GM18858 (cell line): ENCODE results near the gene PXYLP1.

ENCODE experiments used
- ATAC-seq: cut with Tn5 transposase; IDR thresholded peaks from one replicate; pipeline ENCODE4 v1.9.1; 2021; ENCODE audit not compliant: unreplicated experiment

The PXYLP1 gene

GRCh38 chr3:141320399-141321108 is 88.9 kb downstream of the PXYLP1 start:
- ATAC-seq, result no peak

- ATAC-seq, result no peak
These were observed 89.5 kb downstream of the PXYLP1 start for GRCh38 chr3:141321109-141321497.

- ATAC-seq, result no peak
These were observed 92.5 kb downstream of the PXYLP1 start for GRCh38 chr3:141323936-141324704.

GRCh38 chr3:141326123-141326522 is 94.5 kb downstream of the PXYLP1 start:
- ATAC-seq, result no peak

- ATAC-seq, result no peak
These were observed 95.0 kb downstream of the PXYLP1 start for GRCh38 chr3:141326626-141327025.

- ATAC-seq, result no peak
These were observed 96.9 kb downstream of the PXYLP1 start for GRCh38 chr3:141328286-141329166.

GRCh38 chr3:141330235-141330634 is 98.6 kb downstream of the PXYLP1 start:
- ATAC-seq, result no peak

- no peak for ATAC-seq
These were observed 99.2 kb downstream of the PXYLP1 start for GRCh38 chr3:141330718-141331376.

DNA sequence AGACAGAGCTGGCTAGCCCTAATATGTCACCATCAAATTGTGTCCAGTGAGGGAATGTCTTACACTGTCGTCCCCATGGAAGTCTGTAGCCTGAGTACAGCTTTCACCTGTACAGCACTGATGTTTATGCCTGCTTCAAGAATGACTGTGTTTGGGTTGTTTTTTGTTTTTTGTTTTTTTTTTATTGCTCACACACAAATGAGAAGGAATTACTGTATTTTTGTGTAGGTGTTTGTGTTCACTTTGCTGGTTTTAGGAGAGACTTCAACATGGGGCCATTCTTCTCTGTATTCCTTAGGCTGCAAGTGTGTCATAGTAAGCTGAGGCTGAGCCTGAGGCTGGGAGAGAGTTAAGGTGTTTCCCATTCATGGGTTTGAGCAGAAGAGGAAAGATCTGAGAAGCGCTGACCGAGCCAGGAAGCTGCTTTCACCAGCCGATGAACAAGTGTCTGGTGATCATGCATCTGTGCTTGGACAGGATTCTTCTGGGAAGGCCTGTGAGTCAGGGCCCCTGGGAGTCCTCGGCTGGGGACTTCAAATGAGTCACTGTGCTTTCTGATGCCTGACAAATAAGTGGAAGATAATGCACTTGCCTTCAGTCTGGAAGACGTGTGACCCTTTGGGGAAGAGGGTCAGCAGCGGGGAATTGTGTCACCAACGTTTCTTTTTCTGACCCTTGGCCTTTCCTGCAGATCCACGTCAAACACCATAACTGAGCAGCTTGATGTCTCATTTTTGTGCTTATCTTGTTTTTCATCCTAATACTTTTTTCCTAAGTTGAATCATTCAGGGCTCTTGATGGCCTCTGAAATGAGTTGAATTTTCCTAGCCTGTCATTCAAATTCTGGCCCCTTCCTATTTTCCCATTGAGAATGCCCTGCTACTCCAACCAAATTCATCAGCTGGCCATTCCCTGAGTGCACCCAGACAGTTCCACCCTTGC is 100.0 kb downstream of the PXYLP1 start:
- no peak for ATAC-seq

- ATAC-seq, result no peak
These were observed 100.8 kb downstream of the PXYLP1 start for GRCh38 chr3:141332416-141332815.

DNA sequence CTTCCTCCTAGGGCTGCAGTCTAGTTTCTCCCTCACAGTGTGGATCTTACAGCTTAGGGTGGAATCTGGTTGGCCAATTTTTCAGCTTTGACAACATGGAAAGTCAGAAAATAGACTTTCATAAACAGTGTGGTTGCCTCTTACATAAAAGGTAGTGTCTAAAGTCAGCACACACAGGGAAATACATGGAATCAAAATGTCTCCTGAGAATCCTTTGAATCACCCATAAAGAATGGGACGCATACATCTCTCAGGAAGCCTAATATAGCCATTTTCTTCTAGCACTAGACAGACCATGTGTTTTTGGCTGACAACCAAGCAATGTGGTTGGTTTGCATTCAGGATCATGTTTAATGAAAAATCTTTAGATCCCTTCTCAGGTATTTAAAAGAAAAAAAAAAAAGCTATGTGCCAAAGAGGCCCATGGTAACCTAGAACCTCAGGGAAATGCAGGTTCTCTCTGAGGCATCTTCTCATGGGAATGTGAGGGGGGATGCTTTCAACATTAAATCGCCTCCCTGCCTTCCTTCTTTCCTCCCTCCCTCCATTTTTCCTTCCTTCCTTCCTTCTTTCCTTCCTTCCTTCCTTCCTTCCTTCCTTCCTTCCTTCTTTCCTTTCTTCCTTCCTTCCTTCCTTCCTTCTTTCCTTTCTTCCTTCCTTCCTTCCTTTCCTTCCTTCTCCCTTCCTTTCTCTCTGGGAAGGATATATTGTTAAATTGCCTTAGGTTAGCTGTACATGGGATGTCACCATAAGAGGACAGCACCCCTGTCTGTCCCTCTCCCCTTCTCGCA is 102.4 kb downstream of the PXYLP1 start:
- ATAC-seq, result no peak

DNA sequence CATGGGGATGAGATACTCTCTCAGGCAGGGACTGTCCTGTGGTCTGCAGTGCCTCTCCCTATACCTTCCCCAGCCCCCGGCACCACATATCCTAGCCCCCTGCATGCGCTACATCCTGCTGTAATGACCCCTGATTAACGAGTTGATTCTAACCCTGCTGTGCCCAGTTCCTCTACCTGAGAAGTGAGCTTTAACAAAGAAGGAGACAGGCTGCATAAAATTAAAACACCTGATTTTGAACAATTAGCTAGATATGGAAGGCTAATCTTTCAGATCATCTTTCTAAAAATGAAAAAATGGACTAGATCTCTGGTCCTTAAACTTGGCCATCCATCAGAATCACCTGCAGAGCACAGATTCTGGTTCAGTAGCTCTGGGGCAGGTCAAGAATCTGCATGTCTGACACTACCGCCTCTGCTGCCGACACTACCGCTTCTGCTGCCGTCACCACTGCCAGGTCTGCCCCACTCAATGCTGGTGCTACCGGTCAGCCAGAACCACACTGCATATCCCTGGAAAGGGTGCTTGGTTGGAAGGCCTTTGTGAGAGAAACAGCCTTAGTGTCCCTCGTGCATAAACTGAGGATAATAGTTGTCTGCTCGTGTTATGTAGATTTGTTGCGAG is 103.1 kb downstream of the PXYLP1 start:
- ATAC-seq, result no peak

DNA sequence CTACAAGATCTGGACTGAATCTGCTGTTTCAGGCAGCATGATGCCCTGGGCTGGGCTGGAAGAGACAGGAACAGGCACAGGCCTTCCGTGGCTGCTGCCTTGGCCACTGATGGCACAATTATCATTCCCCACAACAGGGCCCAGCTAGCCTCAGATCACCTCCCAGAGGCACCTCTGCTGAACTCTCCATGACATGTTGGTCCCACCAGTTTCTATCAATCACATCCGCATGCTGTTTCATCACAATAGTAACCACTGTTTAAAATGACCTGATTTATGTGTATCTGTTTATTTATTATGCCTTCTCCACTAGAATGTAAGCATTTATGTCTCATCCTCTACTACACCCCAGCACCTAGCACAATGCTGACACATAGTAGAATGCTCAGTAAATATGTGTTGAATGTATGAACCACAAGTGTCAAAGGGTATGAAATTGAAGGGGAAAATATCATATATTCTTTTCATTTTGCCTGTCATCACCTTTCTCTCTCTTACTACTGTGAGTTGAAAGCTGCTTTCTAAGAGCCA is 104.0 kb downstream of the PXYLP1 start:
- no peak for ATAC-seq

DNA sequence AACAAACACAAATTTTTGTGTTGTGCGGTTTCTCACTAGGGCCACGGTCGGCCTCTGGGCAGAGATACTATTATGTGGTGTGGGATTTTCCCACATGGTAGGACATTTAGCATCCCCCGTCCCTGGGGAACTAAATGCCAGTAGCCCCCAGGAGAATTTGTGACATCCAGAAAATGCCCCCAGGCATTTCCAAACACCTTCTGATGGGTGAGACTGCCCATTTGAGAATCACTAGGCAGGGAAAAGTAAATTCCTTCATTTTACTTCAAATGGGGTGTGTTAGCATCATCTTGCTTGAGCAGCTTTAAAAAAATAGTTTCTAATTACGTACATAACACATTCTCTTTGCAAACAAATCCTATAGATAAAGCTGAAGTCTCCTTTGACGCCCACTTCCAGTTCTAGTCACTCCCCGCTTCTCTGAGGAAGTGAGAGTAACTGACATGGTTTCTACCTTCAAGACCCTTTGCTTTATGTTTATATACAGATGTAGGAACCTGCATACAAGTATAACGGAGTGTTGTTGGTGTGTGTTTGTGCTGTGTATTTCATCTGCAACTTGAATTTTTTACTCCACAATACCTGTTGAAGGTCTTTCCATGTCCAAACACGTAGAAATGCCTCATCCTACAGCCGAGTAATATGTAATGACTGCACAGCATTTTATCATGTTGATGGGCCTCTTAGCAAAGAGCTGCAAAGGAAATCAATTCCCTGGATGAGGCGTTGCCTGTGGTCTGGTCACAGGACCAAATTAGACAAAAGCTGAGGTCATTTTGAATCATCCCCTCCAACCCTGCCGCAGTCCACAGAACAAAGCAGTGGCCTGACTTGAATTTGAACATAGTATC is 105.3 kb downstream of the PXYLP1 start:
- peak; percentile 88 for ATAC-seq

GRCh38 chr3:141337523-141337854 is 105.9 kb downstream of the PXYLP1 start:
- ATAC-seq, result no peak

GRCh38 chr3:141337991-141338390 is 106.4 kb downstream of the PXYLP1 start:
- ATAC-seq, result no peak

- no peak for ATAC-seq
These were observed 107.3 kb downstream of the PXYLP1 start for GRCh38 chr3:141338881-141339280.

DNA sequence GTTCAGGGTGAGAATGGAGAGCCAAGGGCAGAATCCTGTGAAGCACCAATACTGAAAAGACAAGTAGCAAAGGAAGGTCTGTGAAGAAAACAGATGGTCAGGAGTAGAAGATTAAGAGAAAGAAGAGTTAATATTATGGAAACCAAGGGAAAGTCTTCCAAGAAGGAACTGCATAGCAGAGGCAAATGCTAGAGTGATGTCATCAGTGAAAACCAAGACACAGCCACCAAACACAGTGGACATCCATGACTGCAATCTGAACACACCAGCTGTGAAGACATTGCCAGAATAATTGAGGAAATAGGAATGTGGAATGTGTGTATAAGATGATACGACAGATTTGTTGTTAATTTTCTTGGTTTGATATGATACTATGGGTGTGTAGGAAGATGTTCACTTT is 109.9 kb downstream of the PXYLP1 start:
- no peak for ATAC-seq
